Thoracic aorta (tissue), 2 donors: Measurements from ENCODE around the gene GPC1. TPM values are rescaled to one million over a fixed set of nuclear protein-coding genes. Genes with fewer than 3 reads are reported as not detected.

Experiments used
- ATAC-seq: fragments of 150-250 bp; one replicate; pipeline ENCODE4 v1.8.0; 2017; ENCODE audit warnings: low read depth; ENCODE audit not compliant: insufficient number of reproducible peaks, low FRiP score
- DNase-seq: peaks from one replicate; pipeline ENCODE4 v3.0.0-alpha.2; 2020; ENCODE audit warnings: low spot score
- H3K27ac ChIP-seq, 2 donors: fragments of 200-600 bp; sonication (generic); 1 replicate in 1 of 2; 2 replicates in 1 of 2; pipeline ENCODE4 v1.5.1; 2016; ENCODE audit warnings: mild to moderate bottlenecking in 2 of 2, moderate library complexity in 2 of 2
- H3K27me3 ChIP-seq: fragments of 200-600 bp; sonication (generic); replicated peaks from 2 replicates; pipeline ENCODE4 v1.6.0; 2016; ENCODE audit warnings: mild to moderate bottlenecking; ENCODE audit not compliant: insufficient read depth
- H3K36me3 ChIP-seq: fragments of 200-600 bp; sonication (generic); one replicate; pipeline ENCODE4 v1.5.1; 2016
- H3K4me1 ChIP-seq, 2 donors: fragments of 200-600 bp; sonication (generic); 1 replicate in 1 of 2; 2 replicates in 1 of 2; pipeline versions ENCODE4 v1.5.1 to v1.6.0; 2016; ENCODE audit warnings: low read depth in 2 of 2, mild to moderate bottlenecking in 1 of 2; ENCODE audit not compliant: control insufficient read depth in 1 of 2
- H3K4me3 ChIP-seq: fragments of 200-600 bp; sonication (generic); 2 replicates; pipeline ENCODE4 v1.5.1; 2016; ENCODE audit warnings: mild to moderate bottlenecking
- H3K9me3 ChIP-seq: fragments of 200-600 bp; sonication (generic); 2 replicates; pipeline ENCODE4 v1.5.1; 2016
- total RNA-seq, 2 donors: library from RNA; depleted of rRNA; stranded (reverse); fragments of >200 nt; gene quantifications; one replicate each; pipeline versions ENCODE4 v1.1.0 to v1.2.3, GENCODE V29; 2016
- TF ChIP-seq, protein P1 (sequence below): fragments of 200-600 bp; sonication (generic); IDR thresholded peaks from one replicate; pipeline ENCODE4 v1.5.1; 2019; ENCODE audit warnings: antibody characterized with exemption

Gene GPC1
- total RNA-seq, 2 donors from 2014 or later = 94.2 to 162 TPM

DNA sequence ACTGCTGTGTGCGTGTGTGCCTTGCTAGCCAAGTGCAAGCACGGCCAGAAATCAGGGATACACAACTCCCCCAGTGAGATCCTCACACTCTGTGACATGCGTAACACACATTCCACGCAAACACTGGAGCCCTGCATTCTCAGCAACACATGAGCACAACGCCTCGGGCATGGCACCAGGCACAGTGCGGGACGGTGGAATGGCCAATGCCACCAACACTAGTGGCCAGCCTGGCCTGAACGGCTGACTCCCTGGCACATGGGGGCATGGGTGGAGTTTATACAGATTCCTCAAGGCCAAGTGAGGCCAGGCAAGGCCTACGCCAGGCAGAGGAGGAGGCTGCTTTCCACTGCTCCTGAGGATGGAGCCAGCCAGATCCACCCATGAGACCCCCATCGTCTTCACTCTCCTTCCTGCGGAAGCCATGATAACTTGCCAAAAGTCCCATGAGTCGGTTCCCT lies 66.1 kb downstream of the GPC1 start:
- H3K27ac ChIP-seq = no peak overlapping the region
- DNase-seq (no peak), ATAC-seq (no peak)
- H3K4me1 ChIP-seq = no peaks in the 10 kb centered on the region
- H3K9me3 ChIP-seq = no peaks in the 10 kb centered on the region
- H3K27me3 ChIP-seq = no peaks in the 10 kb centered on the region
- H3K36me3 ChIP-seq = peaks cover 5% of the 10 kb centered on the region
- TF ChIP-seq, protein P1, sequence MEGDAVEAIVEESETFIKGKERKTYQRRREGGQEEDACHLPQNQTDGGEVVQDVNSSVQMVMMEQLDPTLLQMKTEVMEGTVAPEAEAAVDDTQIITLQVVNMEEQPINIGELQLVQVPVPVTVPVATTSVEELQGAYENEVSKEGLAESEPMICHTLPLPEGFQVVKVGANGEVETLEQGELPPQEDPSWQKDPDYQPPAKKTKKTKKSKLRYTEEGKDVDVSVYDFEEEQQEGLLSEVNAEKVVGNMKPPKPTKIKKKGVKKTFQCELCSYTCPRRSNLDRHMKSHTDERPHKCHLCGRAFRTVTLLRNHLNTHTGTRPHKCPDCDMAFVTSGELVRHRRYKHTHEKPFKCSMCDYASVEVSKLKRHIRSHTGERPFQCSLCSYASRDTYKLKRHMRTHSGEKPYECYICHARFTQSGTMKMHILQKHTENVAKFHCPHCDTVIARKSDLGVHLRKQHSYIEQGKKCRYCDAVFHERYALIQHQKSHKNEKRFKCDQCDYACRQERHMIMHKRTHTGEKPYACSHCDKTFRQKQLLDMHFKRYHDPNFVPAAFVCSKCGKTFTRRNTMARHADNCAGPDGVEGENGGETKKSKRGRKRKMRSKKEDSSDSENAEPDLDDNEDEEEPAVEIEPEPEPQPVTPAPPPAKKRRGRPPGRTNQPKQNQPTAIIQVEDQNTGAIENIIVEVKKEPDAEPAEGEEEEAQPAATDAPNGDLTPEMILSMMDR = no peak
- H3K4me3 ChIP-seq = no peak overlapping the region

DNA sequence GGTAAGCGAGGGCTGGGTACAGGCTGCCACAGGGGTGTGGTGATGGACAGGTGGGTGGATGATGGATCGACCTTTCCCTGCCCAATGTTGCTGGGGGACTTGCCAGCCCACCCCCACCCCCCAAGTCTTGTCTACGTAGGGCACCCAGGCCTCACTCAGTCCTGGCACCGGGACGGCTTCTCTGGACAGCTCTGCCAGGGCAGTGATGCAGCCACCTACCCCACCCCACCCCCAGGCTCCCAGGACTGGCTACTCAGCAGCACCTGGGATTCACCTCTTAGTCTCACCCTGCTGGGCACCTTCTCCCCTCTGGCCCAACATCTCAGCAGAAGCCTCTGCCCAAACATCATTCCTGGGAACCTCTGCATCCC lies 66.6 kb downstream of the GPC1 start:
- Histone ChIP-seq H3K27me3 (no peaks in the 10 kb centered on the region), H3K36me3 (peaks cover 5% of the 10 kb centered on the region), H3K4me3 (no peak overlapping the region), H3K27ac (no peak overlapping the region), H3K4me1 (no peaks in the 10 kb centered on the region), H3K9me3 (no peaks in the 10 kb centered on the region)
- ATAC-seq = no peak
- TF ChIP-seq, protein P1 = no peak
- no peak for DNase-seq

DNA sequence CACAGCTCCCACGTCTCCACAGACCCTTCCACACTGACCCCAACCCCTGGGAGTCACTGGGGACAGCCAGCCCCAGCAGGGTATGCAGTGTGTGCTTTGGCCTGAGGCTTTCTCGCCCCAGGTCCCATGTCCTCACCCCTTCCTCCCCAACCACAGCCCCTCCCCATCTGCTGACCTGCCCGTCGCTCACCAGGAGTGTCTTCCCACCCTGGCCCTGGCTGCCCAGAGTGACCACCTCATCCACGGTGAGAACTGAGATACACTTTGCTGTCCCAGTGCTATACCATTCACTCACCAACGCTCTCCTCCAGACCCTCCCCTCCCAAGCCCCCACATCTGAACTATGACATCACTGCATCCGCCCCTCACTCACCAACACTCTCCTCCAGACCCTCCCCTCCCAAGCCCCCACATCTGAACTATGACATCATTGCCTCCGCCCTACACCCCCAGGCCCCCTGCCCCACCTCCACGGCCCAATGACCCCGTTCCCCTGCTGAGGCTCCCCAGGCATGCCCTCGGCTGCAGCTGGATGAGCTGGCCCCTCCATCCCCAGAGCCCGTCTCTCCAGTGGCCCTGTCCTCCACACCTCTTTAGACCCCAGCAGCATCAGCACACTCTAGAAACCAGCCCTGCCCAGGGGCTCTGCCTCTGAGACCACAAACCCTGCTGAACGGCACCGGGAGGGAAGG lies 67.1 kb downstream of the GPC1 start:
- Histone ChIP-seq H3K27ac (no peak overlapping the region), H3K36me3 (peaks cover 5% of the 10 kb centered on the region), H3K9me3 (no peaks in the 10 kb centered on the region), H3K4me1 (no peaks in the 10 kb centered on the region), H3K27me3 (no peaks in the 10 kb centered on the region), H3K4me3 (no peak overlapping the region)
- DNase-seq (no peak), ATAC-seq (no peak)
- TF ChIP-seq, protein P1 = no peak

DNA sequence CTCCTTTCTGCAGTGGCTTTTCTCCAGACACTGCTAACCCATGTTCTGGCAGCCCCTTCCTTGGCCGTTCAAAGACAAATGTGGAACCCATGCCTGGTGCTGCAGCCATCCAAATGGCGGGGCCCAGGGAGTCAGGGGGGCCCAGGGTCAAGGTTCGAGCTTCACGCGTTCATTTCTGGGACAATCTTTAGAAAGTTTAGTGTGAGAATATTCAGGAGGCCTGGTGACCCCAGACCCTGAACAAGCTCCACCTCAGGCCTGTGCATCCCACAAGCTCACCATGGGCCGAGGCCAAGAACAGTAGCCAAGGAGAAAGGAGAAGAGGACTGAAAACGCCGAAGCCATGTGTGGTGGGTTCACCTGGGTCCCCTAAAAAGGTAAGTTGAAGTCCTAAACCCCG lies 67.9 kb downstream of the GPC1 start:
- no peaks in the 10 kb centered on the region for H3K9me3 ChIP-seq
- no peak overlapping the region for H3K4me3 ChIP-seq
- H3K4me1 ChIP-seq = no peaks in the 10 kb centered on the region
- no peak overlapping the region for H3K27ac ChIP-seq
- ATAC-seq (no peak), DNase-seq (no peak)
- TF ChIP-seq, protein P1 = no peak
- H3K36me3 ChIP-seq = peaks cover 5% of the 10 kb centered on the region
- H3K27me3 ChIP-seq = no peaks in the 10 kb centered on the region

DNA sequence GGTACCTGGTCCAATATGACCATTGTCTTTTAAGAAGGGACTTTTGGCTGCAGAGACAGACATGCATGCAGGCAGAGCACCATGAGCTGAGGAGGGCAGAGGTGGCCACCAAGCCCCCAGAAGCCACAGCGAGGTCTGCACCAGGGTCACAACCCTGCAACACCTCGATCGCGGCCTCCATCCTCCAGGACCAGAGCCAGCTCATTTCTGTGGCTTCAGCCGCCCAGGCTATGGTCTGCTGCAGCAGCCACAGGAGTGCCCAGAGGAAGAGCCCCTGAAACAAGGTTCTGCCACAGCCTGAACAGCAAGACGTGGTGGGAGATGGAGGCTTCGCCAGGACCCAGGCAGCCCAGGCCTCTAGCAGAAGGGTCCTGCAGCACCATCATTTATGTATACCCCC lies 68.4 kb downstream of the GPC1 start:
- Histone ChIP-seq H3K4me3 (no peak overlapping the region), H3K36me3 (peaks cover 2% of the 10 kb centered on the region), H3K9me3 (no peaks in the 10 kb centered on the region), H3K4me1 (no peaks in the 10 kb centered on the region), H3K27me3 (no peaks in the 10 kb centered on the region), H3K27ac (no peak overlapping the region)
- ATAC-seq (no peak), DNase-seq (no peak)
- TF ChIP-seq, protein P1 = no peak
